CD4-positive, alpha-beta T cell (primary cell): ENCODE measurements around the gene SPECC1. TPM values are rescaled to one million over a fixed set of nuclear protein-coding genes. Genes with fewer than 3 reads are reported as not detected.
A peak's percentile ranks its signal among the peaks of the same experiment; 100 is the strongest.

Experiments
- ATAC-seq: fragments of 200-7000 bp; cut with Tn5 transposase; one replicate; pipeline ENCODE4 v1.10.0; 2022; ENCODE audit warnings: mild to moderate bottlenecking; ENCODE audit not compliant: poor library complexity
- CTCF ChIA-PET: fragments of 350-600 bp; sonication (Branson Sonifier 250); formaldehyde crosslinking; loops from one replicate; lab custom pipeline; 2021; ENCODE audit warnings: antibody characterized with exemption, inconsistent platforms; lab: Charles Lee
- POLR2A ChIA-PET: fragments of 350-600 bp; sonication (Branson Sonifier 250); formaldehyde crosslinking; loops from one replicate; lab custom pipeline; 2021; ENCODE audit warnings: antibody characterized with exemption, inconsistent platforms; lab: Charles Lee
- DNase-seq, 14 experiments: peaks; one replicate each; pipeline ENCODE4 v3.0.0-alpha.2; 2013 to 2020; ENCODE audit warnings: mixed read lengths in 2 of 14
- H3K27ac ChIP-seq, 2 donors: one replicate each; pipeline versions ENCODE4 v1.5.1 to v1.7.0; 2013; ENCODE audit warnings: low read length in 2 of 2, low read depth in 1 of 2, mild to moderate bottlenecking in 1 of 2
- H3K27me3 ChIP-seq, 2 experiments: 1 replicate in 1 of 2; 2 replicates in 1 of 2; pipeline versions ENCODE4 v1.6.1 to v1.7.0; 2013; ENCODE audit warnings: low read length in 2 of 2, control low read depth in 1 of 2, mild to moderate bottlenecking in 1 of 2, moderate library complexity in 1 of 2; ENCODE audit not compliant: insufficient read depth in 2 of 2, control insufficient read depth in 1 of 2
- H3K36me3 ChIP-seq: one replicate; pipeline ENCODE4 v1.6.1; 2013; ENCODE audit warnings: low read length, control low read depth; ENCODE audit not compliant: insufficient read depth
- H3K4me1 ChIP-seq: one replicate; pipeline ENCODE4 v1.6.1; 2013; ENCODE audit warnings: low read length, control low read depth; ENCODE audit not compliant: insufficient read depth
- H3K4me3 ChIP-seq: one replicate; pipeline ENCODE4 v1.5.1; 2013; ENCODE audit warnings: mild to moderate bottlenecking, low read length, moderate library complexity
- H3K9me3 ChIP-seq, 2 experiments: 1 replicate in 1 of 2; 2 replicates in 1 of 2; pipeline versions ENCODE4 v1.6.1 to v1.7.0; 2013; ENCODE audit warnings: low read length in 2 of 2, mild to moderate bottlenecking in 2 of 2, control low read depth in 1 of 2, moderate library complexity in 1 of 2; ENCODE audit not compliant: control insufficient read depth in 1 of 2, insufficient read depth in 1 of 2
- H3K27ac Mint-ChIP-seq: one replicate; pipeline ENCODE4 v1.8.0; 2020; ENCODE audit warnings: mixed read lengths
- H3K27me3 Mint-ChIP-seq: one replicate; pipeline ENCODE4 v1.8.0; 2021; ENCODE audit warnings: mixed read lengths
- H3K36me3 Mint-ChIP-seq: one replicate; pipeline ENCODE4 v1.8.0; 2021; ENCODE audit warnings: low read depth, mixed read lengths
- H3K4me1 Mint-ChIP-seq: one replicate; pipeline ENCODE4 v1.8.0; 2021; ENCODE audit warnings: low read depth, mixed read lengths
- H3K4me3 Mint-ChIP-seq: one replicate; pipeline ENCODE4 v1.8.0; 2020; ENCODE audit warnings: mild to moderate bottlenecking, mixed read lengths
- H3K9me3 Mint-ChIP-seq: one replicate; pipeline ENCODE4 v1.8.0; 2020; ENCODE audit warnings: mixed read lengths
- CTCF ChIP-seq: fragments of 200-600 bp; IDR thresholded peaks from one replicate; pipeline ENCODE4 v1.8.0; 2022; ENCODE audit warnings: antibody characterized with exemption, mild to moderate bottlenecking
- intact Hi-C, 2 experiments: fragments of 100-400 bp; cut with DNase I in 1 of 2; cut with micrococcal nuclease in 1 of 2; formaldehyde crosslinking; loops; one replicate each; pipeline versions ENCODE4 v1.15.1 to v1.9.0; 2023 to 2025; cut with DNase I, micrococcal nuclease
- total RNA-seq, 174 experiments: library from RNA in 2 of 174; stranded (reverse) in 2 of 174; gene quantifications; one replicate each; pipeline ENCODE4 v1.2.3 and lab custom pipeline; 2021 to 2026

SPECC1 gene
- total RNA-seq, 2 experiments from 2014 or later, result 4.3 to 4.4 TPM

DNA sequence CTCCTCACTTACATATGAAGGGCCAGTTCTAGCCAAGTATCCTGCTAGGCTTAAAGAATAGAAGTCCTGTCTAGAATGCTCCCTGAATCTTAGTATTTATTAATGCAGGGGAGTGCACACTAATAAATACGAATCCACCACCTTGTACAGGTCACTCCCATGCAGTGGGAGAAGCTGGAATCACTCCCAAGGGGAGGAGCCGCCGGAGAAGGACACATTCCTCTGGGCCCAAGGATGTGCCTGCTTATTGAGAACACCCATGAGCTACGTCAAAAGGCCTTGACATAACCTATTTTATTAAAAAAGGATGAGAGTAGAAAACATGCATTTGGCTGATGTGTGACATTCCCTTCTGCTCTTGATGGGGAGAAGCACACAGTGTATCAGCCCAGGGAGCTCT, 223.5 kb downstream of the SPECC1 start:
- ChIA-PET POLR2A (interaction anchor here (0.9 kb wide), 1 partner anchor 30 kb away, joined by 3 read pairs; no protein-coding TSS in a partner anchor), CTCF (no interaction called here)
- no peak for ATAC-seq
- no peak for TF ChIP-seq CTCF
- H3K4me3 Mint-ChIP-seq, result no peak overlapping the region
- no peak overlapping the region for H3K4me3 ChIP-seq
- H3K36me3 Mint-ChIP-seq, result no peaks in the 10 kb centered on the region
- H3K27me3 ChIP-seq, result no peaks in the 10 kb centered on the region
- no peak overlapping the region for H3K27ac ChIP-seq
- H3K4me1 ChIP-seq, result peaks cover 21% of the 10 kb centered on the region
- no peak for DNase-seq
- peaks cover 64% of the 10 kb centered on the region for H3K4me1 Mint-ChIP-seq
- H3K9me3 ChIP-seq, result no peaks in the 10 kb centered on the region
- peaks cover 3% of the 10 kb centered on the region for H3K9me3 Mint-ChIP-seq
- no peaks in the 10 kb centered on the region for H3K36me3 ChIP-seq
- intact Hi-C loops, result loop anchor here (5.0 kb wide), 3 partner anchors 40 to 245 kb away; no protein-coding TSS in a partner anchor
- no peak overlapping the region for H3K27ac Mint-ChIP-seq
- H3K27me3 Mint-ChIP-seq, result no peaks in the 10 kb centered on the region

DNA sequence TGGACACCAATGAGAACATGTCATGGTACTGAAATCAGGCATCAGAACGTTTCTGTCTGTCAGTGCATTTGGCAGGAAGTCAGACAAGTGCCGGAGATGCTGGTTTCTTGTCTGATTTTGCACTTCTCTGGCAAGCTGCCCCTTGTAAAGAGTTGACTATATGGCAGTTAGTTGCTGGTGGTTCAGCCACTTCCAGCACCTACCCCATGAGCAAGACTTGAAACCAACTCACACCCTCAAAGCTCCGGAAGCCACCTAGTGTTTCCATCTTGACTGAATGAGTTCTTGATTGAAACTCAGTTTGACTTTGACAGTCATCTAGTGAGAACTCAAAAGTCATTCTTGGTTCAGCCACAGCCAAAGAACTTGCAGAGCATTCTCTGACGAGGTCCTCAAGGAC, 225.1 kb downstream of the SPECC1 start:
- Histone ChIP-seq H3K4me3 (no peak overlapping the region), H3K27ac (peak overlapping the region in 1 of 2 donors; percentile 49), H3K9me3 (no peaks in the 10 kb centered on the region), H3K27me3 (no peaks in the 10 kb centered on the region), H3K36me3 (no peaks in the 10 kb centered on the region), H3K4me1 (peaks cover 21% of the 10 kb centered on the region)
- Mint-ChIP-seq H3K4me3 (peak overlapping the region; percentile 36), H3K27me3 (no peaks in the 10 kb centered on the region), H3K4me1 (peaks cover 50% of the 10 kb centered on the region), H3K27ac (peak overlapping the region; percentile 67), H3K36me3 (no peaks in the 10 kb centered on the region), H3K9me3 (peaks cover 3% of the 10 kb centered on the region)
- TF ChIP-seq CTCF, result no peak
- ChIA-PET CTCF (no interaction called here), POLR2A (interaction anchor here (1.0 to 2.1 kb wide), 6 partner anchors 12 to 809 kb away, joined by 3 to 13 read pairs (median 4); partner anchors contain the start of gene USP22)
- intact Hi-C loops, result loop anchor here (5.0 kb wide), 3 partner anchors 38 to 247 kb away; no protein-coding TSS in a partner anchor
- DNase-seq (peak in 12 of 14 experiments; percentile 2 to 71 (median 38)), ATAC-seq (peak; percentile 89)

DNA sequence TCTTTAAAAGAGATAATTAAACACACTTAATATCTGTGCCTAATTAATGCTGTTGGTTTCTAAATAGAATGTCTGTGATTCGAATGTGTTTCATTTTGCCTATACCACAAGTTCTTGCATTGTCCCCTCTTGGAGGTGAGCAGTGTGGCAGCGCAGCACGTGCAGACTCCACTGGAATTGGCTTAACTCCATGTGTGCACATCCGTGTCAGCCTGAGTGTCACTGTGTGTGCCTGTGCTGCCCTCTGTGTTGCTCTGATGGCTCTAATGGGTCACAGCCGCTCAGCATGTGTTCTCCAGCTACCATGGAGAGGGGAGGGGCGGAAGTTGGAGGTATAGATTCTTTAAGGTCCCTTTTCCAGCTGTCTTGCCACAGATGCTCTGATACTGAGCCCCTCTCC, 226.6 kb downstream of the SPECC1 start:
- intact Hi-C loops, result no loop called here
- H3K4me3 ChIP-seq, result no peak overlapping the region
- Mint-ChIP-seq H3K27me3 (no peaks in the 10 kb centered on the region), H3K27ac (peak overlapping the region; percentile 67), H3K4me3 (no peak overlapping the region), H3K9me3 (peaks cover 3% of the 10 kb centered on the region), H3K36me3 (no peaks in the 10 kb centered on the region), H3K4me1 (peaks cover 50% of the 10 kb centered on the region)
- peaks cover 21% of the 10 kb centered on the region for H3K4me1 ChIP-seq
- DNase-seq, result no peak
- no peak for TF ChIP-seq CTCF
- no peak overlapping the region for H3K27ac ChIP-seq
- H3K9me3 ChIP-seq, result no peaks in the 10 kb centered on the region
- no peaks in the 10 kb centered on the region for H3K36me3 ChIP-seq
- no peak for ATAC-seq
- ChIA-PET CTCF (no interaction called here), POLR2A (interaction anchor here (2.1 kb wide), 1 partner anchor 11 kb away, joined by 13 read pairs; no protein-coding TSS in a partner anchor)
- H3K27me3 ChIP-seq, result no peaks in the 10 kb centered on the region
